DND-41 (cell line): ENCODE results near the gene BRPF3.

Experiments used
- ATAC-seq: fragments of 200-7000 bp; cut with Tn5 transposase; 3 replicates; pipeline ENCODE4 v1.9.1; 2021; ENCODE audit warnings: low read depth; ENCODE audit not compliant: insufficient read depth
- DNase-seq: peaks from one replicate; pipeline ENCODE4 v3.0.0-alpha.2; 2020
- H2AFZ ChIP-seq: 2 replicates; pipeline ENCODE4 v1.6.0; 2012; ENCODE audit warnings: low read depth, low read length
- H3K27ac ChIP-seq: 2 replicates; pipeline ENCODE4 v1.5.1; 2012; ENCODE audit warnings: low read length, inconsistent platforms
- H3K27me3 ChIP-seq: fragments of 200-600 bp; sonication (generic); 2 replicates; pipeline ENCODE4 v1.6.0; 2012; ENCODE audit warnings: low read length, mild to moderate bottlenecking, inconsistent platforms; ENCODE audit not compliant: insufficient read depth, poor library complexity
- H3K36me3 ChIP-seq: 2 replicates; pipeline ENCODE4 v1.5.1; 2012; ENCODE audit warnings: low read length, inconsistent platforms; ENCODE audit not compliant: insufficient read depth
- H3K4me1 ChIP-seq: 2 replicates; pipeline ENCODE4 v1.5.1; 2012; ENCODE audit warnings: mild to moderate bottlenecking, low read length; ENCODE audit not compliant: insufficient read depth
- H3K4me2 ChIP-seq: 2 replicates; pipeline ENCODE4 v1.6.0; 2012; ENCODE audit warnings: mild to moderate bottlenecking, moderate library complexity, low read length, inconsistent platforms; ENCODE audit not compliant: insufficient read depth
- H3K4me3 ChIP-seq, 2 experiments: fragments of 200-600 bp in 1 of 2; shearing (Covaris generic) in 1 of 2; 2 replicates each; pipeline ENCODE4 v1.5.1; 2012 to 2016; ENCODE audit warnings: inconsistent platforms in 2 of 2, low read length in 2 of 2, mild to moderate bottlenecking in 2 of 2, low read depth in 1 of 2, moderate library complexity in 1 of 2
- H3K79me2 ChIP-seq: 2 replicates; pipeline ENCODE4 v1.6.0; 2012; ENCODE audit warnings: low read length, inconsistent platforms; ENCODE audit not compliant: insufficient read depth
- H3K9ac ChIP-seq: 2 replicates; pipeline ENCODE4 v1.6.0; 2012; ENCODE audit warnings: low read depth, mild to moderate bottlenecking, inconsistent platforms, low read length, moderate library complexity
- H3K9me3 ChIP-seq: 2 replicates; pipeline ENCODE4 v1.5.1; 2012; ENCODE audit warnings: low read length, moderate library complexity, mild to moderate bottlenecking, inconsistent platforms; ENCODE audit not compliant: insufficient read depth, severe bottlenecking
- H4K20me1 ChIP-seq: 2 replicates; pipeline ENCODE4 v1.6.0; 2012; ENCODE audit warnings: low read length; ENCODE audit not compliant: insufficient read depth
- EZH2 ChIP-seq: IDR thresholded peaks from 3 replicates; pipeline ENCODE4 v1.6.1; 2012; ENCODE audit warnings: borderline replicate concordance, low read depth, mild to moderate bottlenecking, moderate library complexity, low read length, inconsistent platforms; ENCODE audit not compliant: severe bottlenecking
- TF ChIP-seq, protein P1 (sequence below): IDR thresholded peaks from 2 replicates; pipeline ENCODE4 v1.5.1; 2012; ENCODE audit warnings: borderline replicate concordance, low read length, moderate library complexity, mild to moderate bottlenecking; ENCODE audit not compliant: poor library complexity, severe bottlenecking; ENCODE audit errors: extremely low read depth

The BRPF3 gene

DNA sequence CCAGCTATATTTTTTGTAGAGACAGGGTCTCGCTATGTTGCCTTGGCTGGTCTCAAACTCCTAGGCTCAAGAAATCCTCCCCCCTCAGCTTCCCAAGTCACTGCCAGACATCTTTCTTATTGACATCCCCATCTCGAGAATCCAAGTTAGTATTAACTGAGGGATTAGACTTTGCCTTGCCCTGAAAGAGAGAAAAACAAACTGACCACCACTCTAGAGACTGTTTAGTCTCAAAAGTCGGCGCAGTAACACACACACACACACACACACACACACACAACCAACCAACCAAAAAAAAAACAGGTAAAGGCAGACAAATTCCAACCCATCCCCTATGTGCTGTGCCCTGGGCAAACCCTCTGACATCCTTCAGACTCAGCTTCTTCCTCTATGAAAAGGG is 46.1 kb downstream of the BRPF3 start:
- Histone ChIP-seq H3K27me3 (no peaks in the 10 kb centered on the region), H3K36me3 (no peaks in the 10 kb centered on the region), H3K79me2 (no peaks in the 10 kb centered on the region), H3K9me3 (no peaks in the 10 kb centered on the region), H3K4me3 (no peak overlapping the region), H3K4me1 (no peaks in the 10 kb centered on the region), H2AFZ (no peak overlapping the region), H3K4me2 (no peak overlapping the region), H3K27ac (no peak overlapping the region), H3K9ac (no peak overlapping the region), H4K20me1 (no peaks in the 10 kb centered on the region)
- TF ChIP-seq, protein P1, sequence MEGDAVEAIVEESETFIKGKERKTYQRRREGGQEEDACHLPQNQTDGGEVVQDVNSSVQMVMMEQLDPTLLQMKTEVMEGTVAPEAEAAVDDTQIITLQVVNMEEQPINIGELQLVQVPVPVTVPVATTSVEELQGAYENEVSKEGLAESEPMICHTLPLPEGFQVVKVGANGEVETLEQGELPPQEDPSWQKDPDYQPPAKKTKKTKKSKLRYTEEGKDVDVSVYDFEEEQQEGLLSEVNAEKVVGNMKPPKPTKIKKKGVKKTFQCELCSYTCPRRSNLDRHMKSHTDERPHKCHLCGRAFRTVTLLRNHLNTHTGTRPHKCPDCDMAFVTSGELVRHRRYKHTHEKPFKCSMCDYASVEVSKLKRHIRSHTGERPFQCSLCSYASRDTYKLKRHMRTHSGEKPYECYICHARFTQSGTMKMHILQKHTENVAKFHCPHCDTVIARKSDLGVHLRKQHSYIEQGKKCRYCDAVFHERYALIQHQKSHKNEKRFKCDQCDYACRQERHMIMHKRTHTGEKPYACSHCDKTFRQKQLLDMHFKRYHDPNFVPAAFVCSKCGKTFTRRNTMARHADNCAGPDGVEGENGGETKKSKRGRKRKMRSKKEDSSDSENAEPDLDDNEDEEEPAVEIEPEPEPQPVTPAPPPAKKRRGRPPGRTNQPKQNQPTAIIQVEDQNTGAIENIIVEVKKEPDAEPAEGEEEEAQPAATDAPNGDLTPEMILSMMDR, result no peak
- TF ChIP-seq EZH2, result no peak
- DNase-seq, result no peak
- ATAC-seq, result no peak

DNA sequence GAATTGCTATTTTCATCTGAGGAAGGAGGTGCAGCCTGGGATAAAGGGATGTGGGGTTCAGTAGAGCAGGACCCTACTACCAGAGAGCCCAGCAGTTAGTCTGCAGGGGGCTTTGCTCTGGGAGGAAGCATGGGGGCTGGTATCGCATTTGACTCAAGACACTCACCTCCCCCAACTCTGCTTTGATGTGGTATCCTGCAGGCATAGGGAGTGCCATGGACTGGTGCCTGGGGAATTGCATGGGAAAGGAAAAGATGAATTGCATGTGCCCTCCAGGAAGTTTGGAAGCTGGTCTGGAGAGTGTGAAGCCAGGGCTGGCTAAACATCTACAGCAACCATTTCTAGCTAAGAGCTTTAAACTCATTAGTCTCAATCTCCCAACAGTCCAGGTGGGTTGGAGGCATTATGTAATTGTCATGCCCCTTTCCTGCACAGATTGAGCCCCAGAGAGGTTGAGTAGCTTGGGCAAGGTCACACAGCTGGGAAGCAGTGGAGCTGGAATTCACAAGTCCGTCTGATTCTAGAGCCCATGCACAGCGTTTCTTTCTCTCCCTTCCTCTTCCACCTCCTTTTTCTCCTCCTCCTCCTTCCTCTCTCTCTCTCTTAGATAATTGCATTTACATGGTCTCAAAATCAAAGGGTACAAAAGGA is 47.1 kb downstream of the BRPF3 start:
- Histone ChIP-seq H3K27me3 (no peaks in the 10 kb centered on the region), H2AFZ (no peak overlapping the region), H3K4me1 (no peaks in the 10 kb centered on the region), H3K9ac (no peak overlapping the region), H4K20me1 (no peaks in the 10 kb centered on the region), H3K79me2 (no peaks in the 10 kb centered on the region), H3K27ac (no peak overlapping the region), H3K36me3 (no peaks in the 10 kb centered on the region), H3K4me3 (no peak overlapping the region), H3K9me3 (no peaks in the 10 kb centered on the region), H3K4me2 (no peak overlapping the region)
- ATAC-seq, result no peak
- no peak for DNase-seq
- no peak for TF ChIP-seq EZH2
- TF ChIP-seq, protein P1, result no peak

DNA sequence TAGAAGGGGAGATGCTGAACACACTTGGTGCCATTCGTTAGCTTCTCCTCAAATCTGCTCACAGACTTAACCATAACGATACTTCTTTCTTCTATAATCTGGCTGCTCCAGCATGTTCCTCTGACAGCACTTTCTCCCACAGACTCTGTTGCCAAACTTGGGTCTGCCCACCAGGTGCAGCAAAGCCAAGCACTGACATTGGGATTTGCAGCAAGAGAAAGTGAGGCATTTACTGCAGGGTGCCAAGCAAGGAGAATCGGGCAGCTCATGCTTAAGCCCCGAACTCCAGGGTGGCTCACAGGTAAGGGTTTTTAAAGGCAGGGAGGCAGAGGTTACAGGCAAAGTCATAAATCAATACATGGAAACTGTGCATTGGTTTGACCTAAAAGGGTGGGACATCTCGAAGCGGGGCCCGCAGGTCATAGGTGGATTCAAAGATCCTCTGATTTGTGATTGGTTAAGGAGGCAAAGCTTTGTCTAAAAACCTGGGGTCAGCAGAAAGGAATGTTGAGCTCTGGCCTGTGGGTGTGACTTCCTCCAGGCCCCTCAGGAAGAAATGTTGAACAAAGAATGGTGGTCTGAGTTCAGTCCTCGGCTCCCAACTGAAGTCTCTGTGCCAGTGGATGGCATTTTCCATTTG is 48.2 kb downstream of the BRPF3 start:
- DNase-seq, result no peak
- no peaks in the 10 kb centered on the region for H3K4me1 ChIP-seq
- TF ChIP-seq EZH2, result no peak
- TF ChIP-seq, protein P1, result no peak
- no peaks in the 10 kb centered on the region for H3K36me3 ChIP-seq
- H3K4me3 ChIP-seq, result no peak overlapping the region
- no peaks in the 10 kb centered on the region for H3K27me3 ChIP-seq
- no peak overlapping the region for H3K9ac ChIP-seq
- H3K4me2 ChIP-seq, result no peak overlapping the region
- H3K27ac ChIP-seq, result no peak overlapping the region
- H3K79me2 ChIP-seq, result no peaks in the 10 kb centered on the region
- no peak for ATAC-seq
- no peaks in the 10 kb centered on the region for H3K9me3 ChIP-seq
- H2AFZ ChIP-seq, result no peak overlapping the region
- no peaks in the 10 kb centered on the region for H4K20me1 ChIP-seq
